H1 (cell line): Measurements from ENCODE around the gene NEDD4. TPM values are rescaled to one million over a fixed set of nuclear protein-coding genes. Genes with fewer than 3 reads are reported as not detected.

Experiments used
- CTCF ChIA-PET: fragments of 300-600 bp; sonication (Branson Sonifier 250); formaldehyde crosslinking; loops from one replicate; lab custom pipeline; 2021; ENCODE audit not compliant: partially characterized antibody; lab: Charles Lee
- POLR2A ChIA-PET: fragments of 300-600 bp; sonication (Branson Sonifier 250); formaldehyde crosslinking; loops from one replicate; lab custom pipeline; 2021; ENCODE audit warnings: inconsistent platforms; ENCODE audit not compliant: partially characterized antibody; lab: Charles Lee
- DNase-seq, 2 experiments: peaks; one replicate each; pipeline versions ENCODE4 v3.0.0 to v3.0.0-alpha.2; 2010 to 2022; ENCODE audit warnings: low spot score in 2 of 2, low read depth in 1 of 2, mixed read lengths in 1 of 2
- FAIRE-seq: peaks from 2 replicates; lab custom pipeline; 2011; peaks lifted over from hg19 to GRCh38; lab: Jason Lieb, UNC
- H2AFZ ChIP-seq: 2 replicates; pipeline ENCODE4 v1.8.1; 2012; ENCODE audit warnings: low read length, inconsistent platforms
- H2AK5ac ChIP-seq: 2 replicates; pipeline ENCODE4 v1.6.1; 2013; ENCODE audit warnings: low read depth, low read length
- H2BK120ac ChIP-seq: replicated peaks from 2 replicates; pipeline ENCODE3; 2013; ENCODE audit warnings: low read depth, low read length, inconsistent platforms
- H2BK12ac ChIP-seq: 2 replicates; pipeline ENCODE4 v1.6.1; 2013; ENCODE audit warnings: low read depth, low read length
- H2BK15ac ChIP-seq: 2 replicates; pipeline ENCODE4 v1.6.1; 2013; ENCODE audit warnings: low read length
- H2BK20ac ChIP-seq: 2 replicates; pipeline ENCODE4 v1.6.1; 2013; ENCODE audit warnings: low read length
- H2BK5ac ChIP-seq: 2 replicates; pipeline ENCODE4 v1.6.1; 2013; ENCODE audit warnings: low read depth, low read length
- H3K14ac ChIP-seq: 2 replicates; pipeline ENCODE4 v1.6.1; 2013; ENCODE audit warnings: inconsistent platforms; ENCODE audit not compliant: insufficient read length
- H3K18ac ChIP-seq: 2 replicates; pipeline ENCODE4 v1.6.1; 2013; ENCODE audit warnings: low read length; ENCODE audit errors: extremely low read depth
- H3K23ac ChIP-seq: 2 replicates; pipeline ENCODE4 v1.6.1; 2013; ENCODE audit warnings: inconsistent platforms; ENCODE audit not compliant: insufficient read length
- H3K23me2 ChIP-seq: 2 replicates; pipeline ENCODE4 v1.6.1; 2013; ENCODE audit warnings: low read depth, low read length
- H3K27ac ChIP-seq: 2 replicates; pipeline ENCODE4 v1.6.1; 2011; ENCODE audit warnings: low read depth, low read length, inconsistent platforms
- H3K27me3 ChIP-seq, 4 experiments: replicated peaks in 1 of 4; 1 replicate in 1 of 4; 2 replicates in 3 of 4; pipeline versions ENCODE4 v1.6.1 to v1.8.1; 2011 to 2013; ENCODE audit warnings: low read length in 3 of 4, mild to moderate bottlenecking in 3 of 4, inconsistent platforms in 2 of 4, mixed read lengths in 2 of 4, moderate library complexity in 1 of 4; ENCODE audit not compliant: control insufficient read depth in 3 of 4, insufficient read depth in 3 of 4; ENCODE audit errors: extremely low read depth in 1 of 4
- H3K36me3 ChIP-seq, 4 experiments: 2 replicates each; pipeline versions ENCODE4 v1.6.1 to v1.8.1; 2011 to 2013; ENCODE audit warnings: mild to moderate bottlenecking in 4 of 4, low read length in 3 of 4, moderate library complexity in 2 of 4, control low read depth in 1 of 4, inconsistent platforms in 1 of 4; ENCODE audit not compliant: insufficient read depth in 4 of 4, control insufficient read depth in 2 of 4
- H3K4ac ChIP-seq: replicated peaks from 2 replicates; pipeline ENCODE3; 2013; ENCODE audit warnings: low read length, low read depth, mixed read lengths, inconsistent platforms; ENCODE audit not compliant: insufficient read length
- H3K4me1 ChIP-seq, 4 experiments: replicated peaks in 1 of 4; 1 replicate in 1 of 4; 2 replicates in 3 of 4; pipeline versions ENCODE4 v1.6.1 to v1.8.1; 2011 to 2013; ENCODE audit warnings: low read length in 3 of 4, inconsistent platforms in 2 of 4, mixed read lengths in 1 of 4; ENCODE audit not compliant: insufficient read depth in 4 of 4, control insufficient read depth in 3 of 4
- H3K4me2 ChIP-seq, 2 experiments: 2 replicates each; pipeline versions ENCODE4 v1.6.1 to v1.8.1; 2011 to 2013; ENCODE audit warnings: low read depth in 2 of 2, low read length in 2 of 2, control low read depth in 1 of 2, inconsistent platforms in 1 of 2, mild to moderate bottlenecking in 1 of 2; ENCODE audit not compliant: insufficient read depth in 1 of 2
- H3K4me3 ChIP-seq, 4 experiments: fragments of 200-600, 300-600 bp in 1 of 4; sonication (generic), shearing (Covaris generic), sonication (Bioruptor Twin) in 1 of 4; 2 replicates each; pipeline versions ENCODE4 v1.5.1 to v1.8.1; 2011 to 2016; ENCODE audit warnings: low read length in 4 of 4, low read depth in 3 of 4, control low read depth in 2 of 4, inconsistent platforms in 2 of 4, mild to moderate bottlenecking in 2 of 4, mixed read lengths in 1 of 4, moderate library complexity in 1 of 4; ENCODE audit not compliant: insufficient read depth in 2 of 4; ENCODE audit errors: extremely low read depth in 1 of 4
- H3K56ac ChIP-seq: replicated peaks from 2 replicates; pipeline ENCODE3; 2013; ENCODE audit warnings: low read depth, mild to moderate bottlenecking, mixed read lengths, low read length, inconsistent platforms; ENCODE audit not compliant: insufficient read length
- H3K79me1 ChIP-seq: 2 replicates; pipeline ENCODE4 v1.6.1; 2013; ENCODE audit warnings: low read depth, low read length, control low read depth
- H3K79me2 ChIP-seq, 2 experiments: 2 replicates each; pipeline versions ENCODE4 v1.6.1 to v1.8.1; 2012 to 2013; ENCODE audit warnings: low read length in 2 of 2, mild to moderate bottlenecking in 2 of 2, inconsistent platforms in 1 of 2; ENCODE audit not compliant: insufficient read depth in 2 of 2, control insufficient read depth in 1 of 2
- H3K9ac ChIP-seq, 4 experiments: replicated peaks in 1 of 4; 1 replicate in 1 of 4; 2 replicates in 3 of 4; pipeline versions ENCODE4 v1.6.1 to v1.8.1; 2011 to 2013; ENCODE audit warnings: low read depth in 3 of 4, low read length in 3 of 4, control low read depth in 2 of 4, mild to moderate bottlenecking in 2 of 4, moderate library complexity in 2 of 4, inconsistent platforms in 1 of 4; ENCODE audit errors: extremely low read depth in 1 of 4
- H3K9me3 ChIP-seq, 2 experiments: 2 replicates each; pipeline versions ENCODE4 v1.6.1 to v1.8.1; 2012 to 2013; ENCODE audit warnings: mild to moderate bottlenecking in 2 of 2, moderate library complexity in 2 of 2, control low read depth in 1 of 2, inconsistent platforms in 1 of 2, low read depth in 1 of 2, low read length in 1 of 2, mixed read lengths in 1 of 2; ENCODE audit not compliant: insufficient read depth in 2 of 2
- H4K20me1 ChIP-seq, 2 experiments: replicated peaks in 1 of 2; 2 replicates each; pipeline versions ENCODE3 to v1.8.1; 2011 to 2013; ENCODE audit warnings: inconsistent platforms in 2 of 2, low read length in 2 of 2, mild to moderate bottlenecking in 1 of 2; ENCODE audit not compliant: insufficient read depth in 2 of 2, control insufficient read depth in 1 of 2
- H4K5ac ChIP-seq: 2 replicates; pipeline ENCODE4 v1.6.1; 2013; ENCODE audit warnings: low read length, low read depth, mixed read lengths, inconsistent platforms; ENCODE audit not compliant: insufficient read length
- H4K8ac ChIP-seq: 2 replicates; pipeline ENCODE4 v1.8.0; 2013; ENCODE audit warnings: mild to moderate bottlenecking, moderate library complexity, low read length, inconsistent platforms; ENCODE audit not compliant: insufficient read depth; ENCODE audit errors: extremely low read depth
- H4K91ac ChIP-seq: replicated peaks from 2 replicates; pipeline ENCODE3; 2013; ENCODE audit warnings: low read length, mixed read lengths, inconsistent platforms; ENCODE audit not compliant: insufficient read length
- POU5F1 ChIP-seq: IDR thresholded peaks from 2 replicates; pipeline ENCODE4 v1.6.1; 2011; ENCODE audit warnings: low read depth, mild to moderate bottlenecking, low read length, moderate library complexity
- TBP ChIP-seq: IDR thresholded peaks from 2 replicates; pipeline ENCODE4 v1.6.1; 2011; ENCODE audit warnings: low read depth, low read length, improper control_type of control experiment
- WGBS, 2 experiments: shearing (Covaris generic) in 1 of 2; methylation state at CpG; one replicate each; pipeline versions ENCODE4 v1.1.6 to v1.1.7; 2013 to 2015; ENCODE audit warnings: low lambda C conversion rate in 2 of 2, mixed read lengths in 2 of 2, inconsistent platforms in 1 of 2, low coverage in 1 of 2, missing lambda C conversion rate in 1 of 2; ENCODE audit not compliant: insufficient replicate concordance in 2 of 2, insufficient coverage in 1 of 2, insufficient read length in 1 of 2; ENCODE audit errors: extremely low coverage in 1 of 2, missing lambda C conversion rate in 1 of 2; 5-methylcytosine and 5-hydroxymethylcytosine counted together
- polyA plus RNA-seq, 7 experiments: library from polyadenylated mRNA; depleted of rRNA in 3 of 7; stranded (reverse) in 5 of 7; unstranded in 2 of 7; fragments of >200 nt in 5 of 7; fragments of 200-250 nt in 2 of 7; gene quantifications; 1 replicate in 5 of 7; 2 replicates in 1 of 7; 4 replicates in 1 of 7; pipeline versions ENCODE4 v1.2.1 to v1.2.3, GENCODE V29; 2011 to 2013; ENCODE audit warnings: missing spikeins in 2 of 7, mixed read lengths in 2 of 7
- total RNA-seq: library from RNA; stranded (reverse); fragmentation: NEBNext Ultra II Directional; extraction: Animal tissue kit (Norgen Biotek cat#: 25700); gene quantifications from 2 replicates; pipeline ENCODE4 v1.2.1, GENCODE V29; 2021

Gene NEDD4
- total and polyA plus RNA-seq, 2 of the 8 experiments (the other 6 are each of a cell fraction or from before 2014, with no cell fraction given): 0.95 to 3.9 TPM

DNA sequence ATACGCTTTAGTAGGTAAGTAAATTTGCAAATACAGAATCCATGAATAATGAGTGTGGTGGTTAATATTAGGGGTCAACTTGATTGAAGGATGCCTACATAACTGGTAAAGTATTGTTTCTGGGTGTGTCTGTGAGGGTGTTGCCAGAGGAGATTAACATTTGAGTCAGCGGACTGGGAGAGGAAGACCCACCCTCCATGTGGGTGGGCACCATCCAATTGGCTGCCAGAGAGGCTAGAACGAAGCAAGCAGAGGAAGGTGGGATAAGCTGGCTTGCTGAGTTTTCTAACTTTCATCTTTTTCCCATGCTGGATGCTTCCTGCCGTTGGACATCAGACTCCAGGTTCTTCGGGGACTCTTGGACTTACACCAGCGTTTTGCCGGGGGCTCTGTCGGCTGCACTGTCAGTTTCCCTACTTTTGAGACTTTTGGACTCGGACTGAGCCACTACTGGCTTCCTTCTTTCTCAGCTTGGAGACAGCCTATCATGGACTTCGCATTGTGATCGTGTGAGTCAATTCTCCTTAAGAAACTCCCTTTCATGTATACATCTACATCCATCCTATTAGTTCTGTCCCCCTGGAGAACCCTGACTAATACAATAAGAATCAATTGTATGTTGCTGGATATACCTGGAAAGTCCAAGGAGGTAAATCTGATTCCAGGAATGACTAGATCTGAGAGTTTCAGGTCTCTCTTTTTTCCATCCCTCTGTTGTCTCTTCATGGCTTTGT lies 25.8 kb upstream of the NEDD4 start:
- H3K4ac ChIP-seq: no peak overlapping the region

More for the DNA sequence above, 25.8 kb upstream of the NEDD4 start:
- Histone ChIP-seq H2BK20ac (no peak overlapping the region), H3K14ac (no peak overlapping the region), H3K56ac (no peak overlapping the region), H4K5ac (no peak overlapping the region), H3K27me3 (no peaks in the 10 kb centered on the region), H4K91ac (no peak overlapping the region), H2AK5ac (no peak overlapping the region), H2BK5ac (no peak overlapping the region), H2BK12ac (no peak overlapping the region), H3K4me1 (no peaks in the 10 kb centered on the region), H4K8ac (no peak overlapping the region), H3K4me3 (no peak overlapping the region), H3K36me3 (no peaks in the 10 kb centered on the region), H3K9me3 (peaks cover 3 to 9% of the 10 kb centered on the region in 2 experiments; a peak in 3 of 4 replicates), H2BK120ac (no peak overlapping the region), H3K23ac (no peak overlapping the region), H3K79me2 (no peaks in the 10 kb centered on the region), H3K27ac (no peak overlapping the region), H3K79me1 (no peaks in the 10 kb centered on the region), H3K9ac (no peak overlapping the region), H3K23me2 (no peaks in the 10 kb centered on the region), H3K4me2 (no peak overlapping the region), H2BK15ac (no peak overlapping the region), H4K20me1 (no peaks in the 10 kb centered on the region), H3K18ac (no peak overlapping the region), H2AFZ (no peak overlapping the region)
- no peak for FAIRE-seq
- CTCF ChIA-PET: interaction anchor here (1.5 to 2.1 kb wide), 4 partner anchors 18 to 26 kb away, joined by 5 to 6 read pairs (median 5); partner anchors contain the start of gene NEDD4
- TF ChIP-seq POU5F1 (no peak), TBP (no peak)
- WGBS, 2 experiments: 92% methylated on average over 11 of the region's 11 CpGs; no CpG with 5 or more reads in 1 of the 2 experiments
- POLR2A ChIA-PET: no interaction called here
- DNase-seq: no peak
